HG03280 (cell line): ENCODE measurements around the gene MS4A15.
"Not testable (repeated sequence)": the region's sequence is repeated elsewhere in the genome, so short reads cannot be mapped to it uniquely, and the experiment has no call there.

Experiments used
- ATAC-seq: cut with Tn5 transposase; IDR thresholded peaks from one replicate; pipeline ENCODE4 v1.9.1; 2021; ENCODE audit warnings: mild to moderate bottlenecking, moderate library complexity; ENCODE audit not compliant: unreplicated experiment

The MS4A15 gene

GRCh38 chr11:60750911-60751310, 5.8 kb upstream of the MS4A15 start:
- no peak for ATAC-seq

DNA sequence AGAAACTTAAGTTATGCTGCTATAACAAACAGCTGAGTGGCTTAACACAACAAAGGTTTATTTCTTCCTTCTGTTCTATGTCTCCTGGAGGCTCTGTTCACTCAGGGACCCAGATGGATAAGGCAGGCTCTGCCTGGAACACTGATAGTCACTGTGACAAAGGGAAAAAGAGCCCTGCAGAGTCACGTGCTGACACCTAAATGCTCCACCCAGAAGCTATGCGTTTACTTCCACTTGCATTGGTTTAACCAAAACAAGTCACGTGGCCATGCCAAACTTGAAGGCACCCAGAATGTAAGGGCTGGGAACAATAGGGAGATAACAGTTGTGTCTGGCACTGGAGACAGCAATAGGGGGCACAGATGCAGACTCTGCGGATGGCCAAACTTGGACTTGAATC, 3.4 kb upstream of the MS4A15 start:
- no peak for ATAC-seq

DNA sequence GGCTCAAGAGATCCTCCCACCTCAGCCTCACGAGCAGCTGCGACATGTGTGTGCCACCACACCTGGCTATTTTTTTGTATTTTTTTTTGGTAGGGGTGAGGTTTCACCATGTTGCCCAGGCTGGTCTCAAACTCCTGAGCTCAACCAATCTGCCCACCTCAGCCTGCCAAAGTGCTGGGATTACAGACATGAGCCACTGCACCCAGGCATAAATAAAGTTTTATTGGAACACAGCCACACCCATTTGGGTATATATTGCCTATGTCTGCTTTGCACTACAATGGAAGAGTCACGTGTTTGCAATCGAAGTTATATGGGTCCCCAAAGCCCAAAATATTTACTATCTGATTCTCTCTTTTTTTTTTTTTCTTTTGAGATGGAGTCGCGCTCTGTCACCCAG, 1.8 kb upstream of the MS4A15 start:
- ATAC-seq = no peak

DNA sequence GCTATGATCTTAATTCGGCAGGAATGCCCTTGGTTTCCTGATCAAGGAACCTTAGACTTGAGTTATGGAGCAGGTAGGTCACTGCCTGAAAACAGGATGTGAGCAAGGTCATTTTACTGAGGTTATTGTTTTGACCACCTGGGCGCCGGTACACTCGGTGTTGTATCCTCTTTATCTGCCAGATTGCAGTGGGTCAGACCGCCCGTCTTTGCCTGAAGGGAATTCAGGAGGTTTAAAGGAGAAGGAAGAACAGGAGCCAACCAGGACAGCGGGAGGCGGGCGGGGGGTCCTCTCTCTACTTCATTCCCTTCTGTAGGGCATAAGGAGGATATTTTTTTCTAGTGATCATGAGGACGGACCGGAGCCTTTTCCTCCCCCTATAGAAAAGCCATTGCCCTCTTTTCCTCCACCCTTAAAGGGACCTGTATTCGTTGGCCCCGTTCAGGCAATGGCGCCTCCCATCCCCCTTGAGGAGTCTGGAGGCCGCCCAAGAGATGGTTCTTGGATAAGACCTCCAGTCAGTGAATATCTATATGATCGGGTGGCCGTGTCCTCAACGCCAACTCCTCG, 649 bp downstream of the MS4A15 start:
- no peak for ATAC-seq

DNA sequence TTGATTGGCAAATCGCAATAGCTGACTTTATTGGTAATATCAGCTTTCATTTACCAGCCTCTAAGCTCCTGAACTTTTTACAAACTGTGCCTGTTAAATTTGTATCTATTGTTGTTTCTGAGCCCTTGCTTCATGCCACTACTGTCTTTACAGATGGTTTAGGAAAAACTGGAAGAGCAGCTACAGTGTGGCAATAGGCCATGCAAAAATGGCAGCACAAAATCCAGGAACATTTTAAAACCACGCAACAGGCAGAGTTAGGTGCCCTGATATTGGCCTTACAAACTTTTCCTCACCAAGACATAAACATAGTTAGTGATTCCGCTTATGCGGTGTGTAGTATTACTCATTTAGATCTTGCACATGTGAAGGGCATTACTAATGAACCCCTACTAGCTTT, 2.0 kb downstream of the MS4A15 start:
- ATAC-seq = not testable (repeated sequence)

GRCh38 chr11:60759438-60760225, 3.0 kb downstream of the MS4A15 start:
- ATAC-seq = not testable (repeated sequence)

DNA sequence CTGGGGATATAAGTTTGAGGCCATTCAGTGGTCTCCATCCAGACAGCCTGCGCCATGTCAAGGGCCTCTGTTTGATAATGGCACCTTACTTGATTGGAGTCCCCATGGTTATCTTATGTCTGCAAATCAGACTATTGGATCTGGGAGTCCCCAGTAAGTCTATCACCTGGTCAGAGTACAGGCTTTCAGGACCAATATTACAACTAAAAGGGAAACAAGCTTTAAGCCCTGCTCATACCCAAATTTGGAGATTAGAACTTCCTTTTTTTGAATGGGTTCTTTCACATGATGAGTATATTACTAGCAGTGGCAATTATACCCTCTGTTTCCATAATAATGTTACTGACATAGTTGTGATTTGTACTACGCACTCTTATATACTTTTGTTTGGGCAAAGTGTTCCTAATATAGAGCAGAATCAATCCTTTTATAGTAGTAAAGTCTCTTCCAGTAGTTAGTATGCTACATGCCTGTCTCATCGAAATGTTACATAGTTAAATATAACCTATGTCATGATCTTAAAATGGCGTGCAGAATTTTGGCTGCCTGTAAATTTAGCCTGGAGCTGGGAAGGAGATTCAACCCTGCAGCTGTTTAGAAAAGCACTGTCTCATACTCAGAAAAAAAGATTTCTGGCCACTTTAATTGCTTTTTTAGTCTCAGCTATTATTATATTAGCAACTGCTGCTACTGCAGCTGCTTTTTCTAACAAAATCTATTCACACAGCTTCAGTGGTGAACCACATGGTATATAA, 4.9 kb downstream of the MS4A15 start:
- ATAC-seq = peak; percentile 29

DNA sequence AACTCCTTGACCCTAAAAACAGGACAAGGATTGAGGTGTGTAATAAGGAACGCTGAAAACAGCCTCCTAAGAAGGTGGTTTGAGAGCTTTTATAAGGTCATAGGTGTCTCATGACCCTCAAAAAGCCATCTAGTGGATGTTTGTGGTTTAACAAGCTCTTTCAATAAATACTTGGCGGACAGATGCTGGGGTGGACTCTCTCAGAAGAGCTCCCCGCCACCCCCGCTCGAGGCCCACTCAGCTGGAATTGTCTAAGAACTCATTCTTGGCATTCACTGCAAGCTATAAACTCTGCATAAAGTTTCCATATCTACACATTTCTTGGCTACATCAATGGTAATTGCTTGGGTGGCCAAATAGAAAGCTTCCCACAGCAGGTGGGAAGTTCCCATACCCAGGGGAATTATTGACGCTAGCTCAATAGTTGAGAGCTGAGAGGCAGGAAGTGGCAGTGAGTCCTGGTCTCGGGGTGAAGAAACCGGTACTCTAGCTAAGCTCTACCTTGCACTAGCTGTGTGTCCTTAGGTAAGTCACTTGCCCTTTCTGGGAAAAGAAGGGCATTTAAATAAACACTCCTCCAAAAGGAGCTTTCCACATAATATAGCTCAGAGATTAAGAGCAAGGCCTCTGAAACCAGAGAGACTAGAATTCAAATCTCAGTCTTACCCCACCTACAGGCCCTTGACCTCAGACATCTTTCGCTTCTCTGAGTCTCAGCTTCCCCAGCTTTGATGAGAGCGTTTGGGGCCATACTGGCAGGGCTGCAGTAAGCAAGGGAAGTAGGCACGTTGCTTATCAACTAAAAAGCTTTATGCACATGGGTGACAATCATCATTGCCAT, 6.4 kb downstream of the MS4A15 start:
- ATAC-seq = peak; percentile 58

GRCh38 chr11:60763692-60764369, 7.2 kb downstream of the MS4A15 start:
- ATAC-seq = peak; percentile 11

DNA sequence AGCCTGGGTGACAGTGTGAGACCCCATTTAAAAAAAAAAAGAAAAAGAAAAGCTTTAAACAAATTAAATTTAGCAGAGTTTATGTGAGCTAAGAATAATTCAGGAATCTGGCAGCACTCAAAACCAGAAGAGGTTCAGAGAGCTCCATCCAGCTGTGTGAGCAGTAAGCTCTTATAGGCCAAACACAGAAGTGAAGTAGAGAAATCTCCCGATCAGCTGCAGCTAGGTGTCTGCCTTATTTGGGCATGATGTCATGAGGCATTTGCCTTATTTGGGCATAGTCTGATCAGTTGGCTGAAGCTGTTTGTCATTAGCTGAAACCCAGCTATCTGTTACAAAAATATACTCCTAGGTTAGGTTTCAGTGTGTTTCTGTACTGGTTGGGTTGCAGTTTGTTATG, 8.2 kb downstream of the MS4A15 start:
- peak; percentile 46 for ATAC-seq

GRCh38 chr11:60765355-60765754, 8.7 kb downstream of the MS4A15 start:
- no peak for ATAC-seq

DNA sequence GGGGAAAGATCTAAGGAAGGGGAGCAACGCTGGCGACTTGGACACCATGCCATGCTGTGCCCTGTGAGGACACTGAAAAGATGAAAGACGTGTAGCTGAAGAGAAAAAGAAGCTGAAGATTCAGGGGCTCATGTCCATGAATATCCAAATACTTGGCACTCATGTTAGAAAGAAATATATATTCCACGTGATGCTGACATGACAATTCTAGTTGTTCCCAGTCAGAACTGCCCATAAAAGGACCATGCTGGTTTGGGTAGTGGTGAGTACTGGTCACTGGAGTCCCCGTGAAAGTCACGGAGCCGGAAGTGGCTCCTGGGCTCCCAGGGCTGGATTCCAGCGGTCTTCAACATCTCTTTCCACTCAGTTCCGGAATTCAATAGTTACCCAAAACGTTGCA, 9.9 kb downstream of the MS4A15 start:
- ATAC-seq = no peak

- ATAC-seq = no peak
Observed at GRCh38 chr11:60767388-60767811, 10.7 kb downstream of the MS4A15 start.

DNA sequence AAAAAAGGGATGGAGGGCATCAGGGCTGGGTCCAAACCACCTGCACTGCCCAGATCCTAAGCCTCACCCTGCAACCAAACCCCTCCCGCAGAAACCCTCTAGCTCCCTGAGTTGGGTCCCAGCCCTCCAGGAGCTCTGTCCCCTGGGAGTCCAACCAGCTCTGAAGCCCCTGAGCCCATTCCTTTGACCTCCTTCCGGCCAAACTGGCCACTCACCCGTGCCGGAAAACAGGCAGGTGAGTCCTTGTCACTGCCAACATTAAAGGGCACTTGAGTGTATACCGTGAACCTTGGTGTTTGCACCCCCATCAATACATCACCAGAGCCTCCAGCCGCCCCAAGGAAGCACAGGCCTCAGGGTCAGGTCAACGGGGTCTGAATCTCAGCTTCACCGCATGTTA, 11.5 kb downstream of the MS4A15 start:
- ATAC-seq = no peak

GRCh38 chr11:60769273-60769672, 12.6 kb downstream of the MS4A15 start:
- no peak for ATAC-seq

GRCh38 chr11:60769811-60770210, 13.1 kb downstream of the MS4A15 start:
- no peak for ATAC-seq

- ATAC-seq = no peak
Observed at GRCh38 chr11:60771146-60771545, 14.5 kb downstream of the MS4A15 start.

DNA sequence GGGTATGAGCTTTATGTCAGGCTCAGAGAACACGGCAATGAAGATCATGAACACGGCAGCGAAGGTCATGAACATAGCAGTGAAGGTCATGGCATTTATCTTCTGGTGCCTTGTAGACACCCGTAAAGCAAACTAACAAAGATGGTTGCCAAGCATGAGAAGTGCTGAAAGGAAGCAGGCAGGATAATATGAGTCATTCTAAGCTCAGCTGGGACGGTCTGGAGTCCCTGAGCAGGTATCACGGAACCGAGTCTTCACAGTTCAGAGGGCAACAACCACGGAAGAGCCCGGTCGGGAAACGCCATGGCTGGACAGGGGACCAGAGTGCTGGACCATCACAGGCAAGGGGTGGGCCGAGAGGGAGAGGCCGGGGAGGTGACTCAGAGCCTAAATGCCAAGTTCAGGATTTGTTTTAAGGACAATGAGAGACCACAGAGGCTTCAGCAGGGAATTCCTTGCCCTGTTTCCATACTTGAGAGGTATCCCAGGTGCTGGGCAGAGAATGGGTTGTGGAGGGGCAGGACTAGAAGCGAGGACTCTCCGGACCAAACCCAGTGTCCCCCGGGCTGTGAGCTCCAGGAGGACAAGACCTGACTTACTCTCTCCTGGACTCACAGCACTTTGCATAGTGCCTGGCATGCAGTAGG, 15.3 kb downstream of the MS4A15 start:
- ATAC-seq = no peak

GRCh38 chr11:60772666-60773065, 16.0 kb downstream of the MS4A15 start:
- no peak for ATAC-seq

- ATAC-seq = no peak
Observed at GRCh38 chr11:60774726-60775125, 18.1 kb downstream of the MS4A15 start.
